ENCODE data around the gene CRYZL1.

The CRYZL1 gene

DNA sequence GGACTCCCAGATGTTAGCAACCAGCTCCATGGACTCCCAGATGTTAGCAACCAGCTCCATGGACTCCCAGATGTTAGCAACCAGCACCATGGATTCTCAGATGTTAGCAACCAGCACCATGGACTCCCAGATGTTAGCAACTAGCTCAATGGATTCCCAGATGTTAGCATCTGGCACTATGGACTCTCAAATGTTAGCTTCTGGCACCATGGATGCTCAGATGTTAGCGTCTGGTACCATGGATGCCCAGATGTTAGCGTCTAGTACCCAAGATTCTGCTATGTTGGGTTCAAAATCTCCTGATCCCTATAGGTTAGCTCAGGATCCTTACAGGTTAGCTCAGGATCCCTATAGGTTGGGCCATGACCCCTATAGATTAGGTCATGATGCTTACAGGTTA lies 89.9 kb downstream of the CRYZL1 start:
- no peak for TF ChIP-seq OSR1 (CRISPR knock-in tag; IDR thresholded peaks at IDR 0.05)
- TF ChIP-seq, protein P1, sequence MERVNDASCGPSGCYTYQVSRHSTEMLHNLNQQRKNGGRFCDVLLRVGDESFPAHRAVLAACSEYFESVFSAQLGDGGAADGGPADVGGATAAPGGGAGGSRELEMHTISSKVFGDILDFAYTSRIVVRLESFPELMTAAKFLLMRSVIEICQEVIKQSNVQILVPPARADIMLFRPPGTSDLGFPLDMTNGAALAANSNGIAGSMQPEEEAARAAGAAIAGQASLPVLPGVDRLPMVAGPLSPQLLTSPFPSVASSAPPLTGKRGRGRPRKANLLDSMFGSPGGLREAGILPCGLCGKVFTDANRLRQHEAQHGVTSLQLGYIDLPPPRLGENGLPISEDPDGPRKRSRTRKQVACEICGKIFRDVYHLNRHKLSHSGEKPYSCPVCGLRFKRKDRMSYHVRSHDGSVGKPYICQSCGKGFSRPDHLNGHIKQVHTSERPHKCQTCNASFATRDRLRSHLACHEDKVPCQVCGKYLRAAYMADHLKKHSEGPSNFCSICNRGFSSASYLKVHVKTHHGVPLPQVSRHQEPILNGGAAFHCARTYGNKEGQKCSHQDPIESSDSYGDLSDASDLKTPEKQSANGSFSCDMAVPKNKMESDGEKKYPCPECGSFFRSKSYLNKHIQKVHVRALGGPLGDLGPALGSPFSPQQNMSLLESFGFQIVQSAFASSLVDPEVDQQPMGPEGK (CRISPR knock-in tag; IDR thresholded peaks at IDR 0.05; ENCODE audit: borderline replicate concordance): no peak
- TF ChIP-seq ZNF8 (CRISPR knock-in tag; IDR thresholded peaks at IDR 0.05): no peak
- TF ChIP-seq RARB (CRISPR knock-in tag; IDR thresholded peaks at IDR 0.05): no peak
- TF ChIP-seq CSDC2 (CRISPR knock-in tag; IDR thresholded peaks at IDR 0.05): no peak
- TF ChIP-seq TOX (CRISPR knock-in tag; IDR thresholded peaks at IDR 0.05; ENCODE audit: borderline replicate concordance): no peak
- no peak for TF ChIP-seq CSRNP3 (CRISPR knock-in tag; IDR thresholded peaks at IDR 0.05)
- TF ChIP-seq CREB5 (CRISPR knock-in tag; IDR thresholded peaks at IDR 0.05; ENCODE audit: low read depth): no peak
- TF ChIP-seq POU6F1 (CRISPR knock-in tag; IDR thresholded peaks at IDR 0.05; ENCODE audit: borderline replicate concordance, low read depth): no peak
- no peak for TF ChIP-seq BACH2 (CRISPR knock-in tag; IDR thresholded peaks at IDR 0.05; ENCODE audit: borderline replicate concordance)
- no peak for TF ChIP-seq ZFP30 (CRISPR knock-in tag; IDR thresholded peaks at IDR 0.05)
- TF ChIP-seq ZC3H10 (CRISPR knock-in tag; IDR thresholded peaks at IDR 0.05): no peak
- TF ChIP-seq ARNTL (CRISPR knock-in tag; IDR thresholded peaks at IDR 0.05; ENCODE audit: borderline replicate concordance, low read depth): no peak
- TF ChIP-seq TSHZ2 (CRISPR knock-in tag; IDR thresholded peaks at IDR 0.05): no peak
- no peak for TF ChIP-seq SNAI2 (CRISPR knock-in tag; IDR thresholded peaks at IDR 0.05)
- TF ChIP-seq TCF4 (CRISPR knock-in tag; IDR thresholded peaks at IDR 0.05; ENCODE audit: borderline replicate concordance): no peak
- TF ChIP-seq ISL1 (CRISPR knock-in tag; IDR thresholded peaks at IDR 0.05): no peak
- no peak for ATAC-seq

DNA sequence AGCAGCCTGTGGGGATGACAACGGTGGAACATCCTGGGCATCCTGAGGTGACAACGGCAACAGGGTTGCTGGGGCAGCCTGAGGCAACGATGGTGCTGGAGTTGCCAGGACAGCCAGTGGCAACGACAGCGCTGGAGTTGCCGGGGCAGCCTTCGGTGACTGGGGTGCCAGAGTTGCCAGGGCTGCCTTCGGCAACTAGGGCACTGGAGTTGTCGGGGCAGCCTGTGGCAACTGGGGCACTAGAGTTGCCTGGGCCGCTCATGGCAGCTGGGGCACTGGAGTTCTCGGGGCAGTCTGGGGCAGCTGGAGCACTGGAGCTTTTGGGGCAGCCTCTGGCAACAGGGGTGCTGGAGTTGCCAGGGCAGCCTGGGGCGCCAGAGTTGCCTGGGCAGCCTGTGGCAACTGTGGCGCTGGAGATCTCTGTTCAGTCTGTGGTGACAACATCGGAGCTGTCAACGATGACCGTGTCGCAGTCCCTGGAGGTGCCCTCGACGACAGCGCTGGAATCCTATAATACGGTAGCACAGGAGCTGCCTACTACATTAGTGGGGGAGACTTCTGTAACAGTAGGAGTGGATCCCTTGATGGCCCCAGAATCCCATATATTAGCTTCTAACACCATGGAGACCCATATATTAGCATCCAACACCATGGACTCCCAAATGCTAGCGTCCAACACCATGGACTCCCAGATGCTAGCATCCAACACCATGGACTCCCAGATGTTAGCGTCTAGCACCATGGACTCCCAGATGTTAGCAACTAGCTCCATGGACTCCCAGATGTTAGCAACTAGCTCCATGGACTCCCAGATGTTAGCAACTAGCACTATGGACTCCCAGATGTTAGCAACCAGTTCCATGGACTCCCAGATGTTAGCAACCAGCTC lies 90.5 kb downstream of the CRYZL1 start:
- no peak for ATAC-seq
- TF ChIP-seq RARB (CRISPR knock-in tag; IDR thresholded peaks at IDR 0.05) (no peak), ESRRG (CRISPR knock-in tag; IDR thresholded peaks at IDR 0.05) (no peak), CREB5 (CRISPR knock-in tag; IDR thresholded peaks at IDR 0.05; ENCODE audit: low read depth) (no peak), TOX (CRISPR knock-in tag; IDR thresholded peaks at IDR 0.05; ENCODE audit: borderline replicate concordance) (no peak), ZNF8 (CRISPR knock-in tag; IDR thresholded peaks at IDR 0.05) (no peak), ZNF70 (CRISPR knock-in tag; IDR thresholded peaks at IDR 0.05) (no peak), OSR1 (CRISPR knock-in tag; IDR thresholded peaks at IDR 0.05) (no peak), ZC3H10 (CRISPR knock-in tag; IDR thresholded peaks at IDR 0.05) (no peak), GLIS3 (CRISPR knock-in tag; IDR thresholded peaks at IDR 0.05) (no peak), SNAI2 (CRISPR knock-in tag; IDR thresholded peaks at IDR 0.05) (no peak), PPARA (CRISPR knock-in tag; IDR thresholded peaks at IDR 0.05; ENCODE audit: borderline replicate concordance) (no peak), ARNTL (CRISPR knock-in tag; IDR thresholded peaks at IDR 0.05; ENCODE audit: borderline replicate concordance, low read depth) (no peak), ISL1 (CRISPR knock-in tag; IDR thresholded peaks at IDR 0.05) (no peak), ZFP3 (CRISPR knock-in tag; IDR thresholded peaks at IDR 0.05) (no peak), ZFP30 (CRISPR knock-in tag; IDR thresholded peaks at IDR 0.05) (no peak)
- TF ChIP-seq, protein P1 (CRISPR knock-in tag; IDR thresholded peaks at IDR 0.05; ENCODE audit: borderline replicate concordance): no peak
